SHP77 (cell line): Measurements from ENCODE around the gene TMPRSS9.
"Not testable (repeated sequence)": the region's sequence is repeated elsewhere in the genome, so short reads cannot be mapped to it uniquely, and the experiment has no call there.

Experiments used
- DNase-seq, 2 experiments: peaks; one replicate each; lab custom pipeline; 2025; lab: John Stamatoyannopoulos, UW

The TMPRSS9 gene

DNA sequence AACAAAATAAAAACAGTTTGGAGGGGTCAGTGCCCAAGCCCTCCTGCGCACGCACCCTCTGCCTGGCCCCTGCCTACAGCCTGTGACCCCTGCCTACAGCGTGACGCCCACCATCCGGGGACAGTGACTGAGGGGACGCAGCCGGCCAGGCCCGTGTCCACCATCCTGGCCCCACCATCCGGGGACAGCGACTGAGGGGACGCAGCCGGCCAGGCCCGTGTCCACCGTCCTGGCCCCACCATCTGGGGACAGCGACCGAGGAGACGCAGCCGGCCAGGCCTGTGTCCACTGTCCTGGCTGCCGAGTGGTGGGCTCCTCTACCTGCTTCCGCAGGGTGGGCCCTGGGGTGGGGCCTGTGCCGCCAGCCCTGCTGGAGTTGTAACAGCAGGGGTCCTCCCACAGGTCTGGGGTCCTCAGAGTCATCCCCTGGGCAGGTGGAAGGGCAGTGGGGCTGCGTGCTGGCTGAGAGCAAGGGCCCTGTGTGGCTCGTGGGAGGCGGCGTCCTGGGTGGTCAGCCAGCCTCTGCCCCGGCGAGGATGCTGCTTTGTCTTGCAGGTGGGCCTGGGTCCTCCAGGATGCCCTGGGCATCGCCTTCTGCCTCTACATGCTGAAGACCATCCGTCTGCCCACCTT lies 17.3 kb upstream of the TMPRSS9 start:
- DNase-seq: no peak

- no peak for DNase-seq
Measured at GRCh38 chr19:2343289-2343982, 16.6 kb upstream of the TMPRSS9 start.

DNA sequence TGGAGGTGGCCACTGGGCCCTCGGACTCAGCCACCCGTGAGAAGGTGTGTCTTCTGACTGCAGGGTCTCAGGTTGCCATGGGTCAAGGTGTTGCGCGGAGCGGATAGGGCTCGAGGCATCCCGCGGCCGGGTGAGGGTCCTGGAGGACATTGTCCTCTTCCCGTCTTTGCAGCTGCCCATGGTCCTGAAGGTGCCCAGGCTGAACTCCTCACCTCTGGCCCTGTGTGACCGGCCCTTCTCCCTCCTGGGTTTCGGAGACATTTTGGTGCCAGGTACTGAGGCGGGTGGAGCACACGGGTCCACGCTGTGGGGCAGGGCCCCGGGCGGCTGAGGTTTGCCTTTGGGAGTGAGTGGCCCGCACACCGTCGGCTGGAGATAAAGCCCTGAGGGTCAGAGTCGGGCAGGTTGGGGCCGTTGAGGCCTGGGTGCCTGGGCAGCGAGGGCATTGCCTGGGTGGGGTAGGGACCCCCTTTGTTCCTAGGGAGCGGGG lies 15.6 kb upstream of the TMPRSS9 start:
- no peak for DNase-seq

GRCh38 chr19:2345076-2345475 lies 15.0 kb upstream of the TMPRSS9 start:
- DNase-seq: no peak

DNA sequence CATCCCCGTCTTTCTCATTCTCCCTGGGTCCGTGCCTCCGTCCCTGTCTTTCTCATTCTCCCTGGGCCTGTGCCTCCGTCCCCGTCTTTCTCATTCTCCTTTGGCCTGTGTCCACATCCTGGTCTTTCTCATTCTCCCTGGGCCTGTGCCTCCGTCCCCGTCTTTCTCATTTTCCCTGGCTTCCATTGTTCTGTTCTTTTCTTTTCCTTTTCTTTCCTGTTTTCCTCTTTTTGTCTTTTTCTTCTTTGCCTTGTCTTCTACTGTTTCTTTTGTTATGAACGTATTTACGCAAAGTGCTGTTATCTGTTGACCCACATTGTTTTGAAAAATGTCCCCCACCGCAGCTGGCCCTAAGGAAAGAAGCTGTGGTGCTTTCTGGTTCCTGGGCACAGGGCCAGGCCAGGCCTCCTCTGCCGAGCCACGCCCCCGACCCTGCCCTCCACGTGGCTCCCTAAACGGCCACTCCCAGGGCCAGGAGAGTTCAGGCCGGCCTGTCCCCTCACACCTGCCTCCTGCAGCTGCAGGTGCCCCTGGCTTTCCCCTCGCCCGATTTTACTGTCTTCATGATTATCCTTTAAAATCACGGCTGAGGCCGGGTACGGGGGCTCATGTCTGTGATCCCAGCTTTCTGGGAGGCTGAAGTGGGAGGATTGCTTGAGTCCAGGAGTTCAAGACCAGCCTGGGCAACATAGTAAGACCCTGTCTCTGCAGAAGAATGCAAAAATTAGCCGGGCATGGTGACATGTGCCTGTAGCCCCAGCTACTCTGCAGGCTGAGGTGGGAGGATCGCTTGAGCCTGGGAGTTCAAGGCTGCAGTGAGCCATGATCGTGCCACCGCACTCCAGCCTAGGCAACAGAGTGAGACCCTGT lies 14.0 kb upstream of the TMPRSS9 start:
- peak; percentile 48 to 83 for DNase-seq

DNA sequence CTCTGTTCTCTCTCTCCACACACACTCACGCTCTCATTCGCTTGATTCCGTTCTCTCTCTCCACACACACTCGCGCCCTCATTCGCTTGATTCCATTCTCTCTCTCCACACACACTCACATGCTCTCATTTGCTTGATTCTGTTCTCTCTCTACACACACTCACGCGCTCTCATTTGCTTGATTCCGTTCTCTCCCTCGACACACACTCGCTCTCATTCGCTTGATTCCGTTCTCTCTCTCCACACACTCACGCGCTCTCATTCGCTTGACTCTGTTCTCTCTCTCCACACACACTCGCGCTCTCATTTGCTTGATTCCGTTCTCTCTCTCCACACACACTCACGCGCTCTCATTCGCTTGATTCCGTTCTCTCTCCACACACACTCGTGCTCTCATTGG lies 10.2 kb upstream of the TMPRSS9 start:
- not testable (repeated sequence) for DNase-seq

- no peak for DNase-seq
Measured at GRCh38 chr19:2350656-2351055, 9.4 kb upstream of the TMPRSS9 start.

DNA sequence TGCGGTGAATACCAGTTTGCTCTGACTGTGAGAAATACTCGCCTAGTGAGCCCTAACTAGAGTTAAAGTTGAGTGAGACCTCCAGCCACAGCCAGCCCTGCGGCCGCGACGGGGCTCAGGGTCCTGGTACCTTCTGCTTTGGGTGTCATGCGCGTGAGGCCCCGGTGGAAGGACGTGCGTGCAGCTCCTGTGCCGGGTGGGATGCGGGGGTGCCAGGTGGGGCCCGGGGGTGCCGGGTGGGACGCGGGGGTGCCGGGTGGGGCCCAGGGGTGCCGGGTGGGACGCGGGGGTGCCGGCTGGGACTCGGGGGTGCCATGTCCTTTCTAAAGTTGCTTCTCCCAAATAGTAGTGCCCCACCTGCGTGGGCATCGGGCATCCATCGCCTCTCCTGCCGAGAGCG lies 8.5 kb upstream of the TMPRSS9 start:
- no peak for DNase-seq

- no peak for DNase-seq
Measured at GRCh38 chr19:2352121-2352520, 7.9 kb upstream of the TMPRSS9 start.

DNA sequence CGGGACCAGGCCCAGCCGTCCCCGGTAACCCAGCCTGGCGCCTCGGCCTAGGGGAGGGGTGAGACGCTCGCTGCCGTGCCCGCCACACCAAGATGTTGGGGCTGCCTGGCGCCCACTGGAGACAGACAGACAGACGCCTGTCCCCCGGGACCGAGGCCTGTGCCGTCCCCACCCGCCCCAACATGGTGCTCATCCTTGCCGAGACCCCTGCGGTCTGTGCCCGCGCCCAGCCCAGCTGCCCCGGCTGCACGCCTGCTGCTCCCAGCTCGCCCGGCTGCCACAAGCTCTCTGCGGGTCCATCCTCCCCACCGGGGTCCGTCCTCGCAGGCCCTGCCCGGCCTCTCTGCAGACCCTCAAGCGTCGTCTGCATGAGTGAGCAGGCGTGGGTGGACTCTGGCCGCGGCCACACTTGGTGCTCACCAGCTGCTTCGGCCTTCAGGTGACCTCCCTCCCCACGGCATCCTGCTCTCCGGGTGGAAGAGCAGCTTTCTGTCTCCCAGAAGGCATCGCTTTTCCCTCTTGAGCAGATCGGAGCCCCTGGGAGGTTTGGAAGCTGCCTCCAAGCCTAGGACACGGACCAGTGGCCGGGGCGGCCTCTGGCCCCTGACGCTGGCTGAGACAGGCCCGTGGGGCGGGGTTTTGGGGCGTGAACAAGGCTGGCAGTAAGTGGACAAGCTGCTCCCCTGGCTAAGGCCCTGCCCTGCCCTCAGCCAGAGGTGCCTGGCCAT lies 6.7 kb upstream of the TMPRSS9 start:
- no peak for DNase-seq

GRCh38 chr19:2353887-2354592 lies 6.0 kb upstream of the TMPRSS9 start:
- DNase-seq: no peak

GRCh38 chr19:2354670-2355069 lies 5.4 kb upstream of the TMPRSS9 start:
- no peak for DNase-seq

- no peak for DNase-seq
Measured at GRCh38 chr19:2355168-2356035, 4.7 kb upstream of the TMPRSS9 start.

- no peak for DNase-seq
Measured at GRCh38 chr19:2356036-2356646, 3.9 kb upstream of the TMPRSS9 start.

- no peak for DNase-seq
Measured at GRCh38 chr19:2357279-2358206, 2.5 kb upstream of the TMPRSS9 start.

DNA sequence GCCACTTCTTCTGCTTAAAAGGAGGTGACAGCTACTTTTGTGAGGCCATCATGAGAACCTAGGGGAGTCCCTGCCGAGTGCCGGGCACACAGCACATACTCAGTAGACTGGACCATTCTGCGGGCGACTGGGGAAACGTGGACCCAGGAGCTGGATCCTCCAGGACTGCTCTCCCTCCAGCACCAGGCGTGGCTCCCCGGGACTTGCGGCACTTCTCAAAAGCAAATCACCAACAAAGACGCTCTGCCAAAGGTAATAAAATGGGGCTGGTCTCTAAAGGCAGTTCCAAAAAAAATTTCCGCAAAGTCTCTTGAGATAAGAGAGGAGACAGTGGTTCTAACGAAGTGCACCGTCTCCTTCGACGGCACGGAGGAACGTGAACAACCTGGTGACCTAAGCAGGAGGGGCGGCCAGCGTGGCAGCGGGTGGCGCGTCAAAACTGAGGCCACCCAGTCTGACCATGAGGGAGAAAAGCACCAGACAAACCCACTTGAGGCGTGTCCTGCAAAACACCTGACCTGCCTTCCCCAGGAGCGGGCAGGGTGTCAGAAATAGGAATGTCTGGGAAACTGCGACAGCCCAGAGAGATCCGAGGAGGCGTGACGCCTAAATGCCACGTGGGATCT lies 1.4 kb upstream of the TMPRSS9 start:
- DNase-seq: no peak

GRCh38 chr19:2360833-2361232 lies 768 bp downstream of the TMPRSS9 start:
- no peak for DNase-seq

- DNase-seq: no peak
Measured at GRCh38 chr19:2361246-2362045, 1.4 kb downstream of the TMPRSS9 start.
